GM12864 (cell line): ENCODE data around the gene ACTR2.

ENCODE experiments used
- DNase-seq: peaks from one replicate; pipeline ENCODE4 v3.0.0-alpha.2; 2011; ENCODE audit warnings: low read depth
- H3K4me3 ChIP-seq: 2 replicates; pipeline ENCODE4 v1.5.1; 2011; ENCODE audit warnings: mild to moderate bottlenecking, low read depth, low read length, control low read depth
- CTCF ChIP-seq: IDR thresholded peaks from 2 replicates; pipeline ENCODE4 v1.5.1; 2011; ENCODE audit warnings: low read depth, mild to moderate bottlenecking, moderate library complexity, low read length, control low read depth, inconsistent platforms; ENCODE audit errors: missing control alignments

Gene ACTR2

GRCh38 chr2:65193446-65193845 lies 34.2 kb upstream of the ACTR2 start:
- no peak for TF ChIP-seq CTCF
- no peak overlapping the region for H3K4me3 ChIP-seq
- no peak for DNase-seq

GRCh38 chr2:65198737-65199136 lies 28.9 kb upstream of the ACTR2 start:
- DNase-seq: no peak
- TF ChIP-seq CTCF: no peak

GRCh38 chr2:65199166-65199565 lies 28.5 kb upstream of the ACTR2 start:
- no peak for TF ChIP-seq CTCF
- H3K4me3 ChIP-seq: no peak overlapping the region
- no peak for DNase-seq

More at GRCh38 chr2:65198737-65199136, 28.9 kb upstream of the ACTR2 start:
- no peak overlapping the region for H3K4me3 ChIP-seq

DNA sequence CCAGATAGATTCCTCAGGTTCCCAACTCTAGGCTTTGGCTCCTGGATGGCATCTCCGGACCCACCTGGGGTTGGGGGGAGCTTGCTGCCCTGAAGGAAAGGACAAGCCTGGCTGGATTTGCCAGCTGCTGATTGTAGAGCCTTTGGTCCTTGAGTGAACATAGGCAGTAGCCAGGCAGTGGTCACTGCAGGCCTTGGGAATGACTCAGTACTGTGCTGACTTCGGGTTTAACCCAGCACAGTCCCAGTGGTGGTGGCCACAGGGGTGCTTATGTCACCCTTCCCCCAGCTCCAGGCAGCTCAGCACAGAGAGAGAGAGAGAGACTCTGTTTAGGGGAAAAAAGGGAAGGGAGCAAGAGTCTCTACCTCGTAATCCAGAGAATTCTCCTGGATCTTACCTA lies 27.7 kb upstream of the ACTR2 start:
- DNase-seq: no peak
- H3K4me3 ChIP-seq: no peak overlapping the region
- no peak for TF ChIP-seq CTCF

- DNase-seq: no peak
- TF ChIP-seq CTCF: no peak
- no peak overlapping the region for H3K4me3 ChIP-seq
Measured at GRCh38 chr2:65204461-65205210, 23.0 kb upstream of the ACTR2 start.

GRCh38 chr2:65212115-65212514 lies 15.5 kb upstream of the ACTR2 start:
- DNase-seq: no peak
- no peak overlapping the region for H3K4me3 ChIP-seq
- TF ChIP-seq CTCF: no peak

- no peak for TF ChIP-seq CTCF
- no peak overlapping the region for H3K4me3 ChIP-seq
- DNase-seq: no peak
Measured at GRCh38 chr2:65212619-65213018, 15.0 kb upstream of the ACTR2 start.
